COLO829 (cell line): ENCODE results near the gene PTCHD1.
A peak's percentile ranks its signal among the peaks of the same experiment; 100 is the strongest.

Source experiments
- DNase-seq: peaks from one replicate; pipeline ENCODE4 v3.0.0; 2012; ENCODE audit warnings: low spot score

PTCHD1 gene

DNA sequence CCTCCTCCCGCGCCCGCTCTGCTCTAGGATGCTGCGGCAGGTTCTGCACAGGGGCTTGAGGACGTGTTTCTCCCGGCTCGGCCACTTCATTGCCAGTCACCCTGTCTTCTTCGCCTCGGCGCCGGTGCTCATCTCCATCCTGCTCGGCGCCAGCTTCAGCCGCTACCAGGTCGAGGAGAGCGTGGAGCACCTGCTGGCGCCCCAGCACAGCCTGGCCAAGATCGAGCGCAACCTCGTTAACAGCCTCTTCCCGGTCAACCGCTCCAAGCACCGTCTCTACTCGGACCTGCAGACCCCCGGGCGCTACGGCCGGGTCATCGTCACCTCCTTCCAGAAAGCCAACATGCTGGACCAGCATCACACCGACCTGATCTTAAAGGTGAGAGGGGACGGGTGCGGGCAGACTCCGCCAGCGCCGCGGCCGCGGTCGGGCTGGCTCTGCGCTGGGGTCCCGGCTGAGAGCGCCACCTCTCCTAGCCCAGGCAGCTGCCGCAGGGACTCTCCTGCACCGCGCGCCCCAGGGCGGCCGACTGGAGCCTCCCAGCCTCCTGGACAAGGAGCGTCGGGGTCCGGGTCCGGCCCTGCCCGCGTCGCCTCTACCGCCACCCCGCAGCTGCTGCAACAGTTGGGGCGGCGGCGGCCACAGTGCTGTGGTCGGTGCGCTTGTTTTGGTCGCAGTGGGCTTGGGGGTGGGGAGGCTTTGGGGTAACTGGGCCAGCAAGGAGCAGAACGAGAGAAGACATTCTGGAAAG is at the start of gene PTCHD1:
Gene PTCHD1, plus strand, starts transcription at position 2 of the 752 bp plus-strand sequence. Its CDS starts 27 bp downstream, at position 29.
- no peak for DNase-seq

- DNase-seq: no peak
Observed at GRCh38 chrX:23286731-23287130, 47.9 kb upstream of the PTCHD1 start.

DNA sequence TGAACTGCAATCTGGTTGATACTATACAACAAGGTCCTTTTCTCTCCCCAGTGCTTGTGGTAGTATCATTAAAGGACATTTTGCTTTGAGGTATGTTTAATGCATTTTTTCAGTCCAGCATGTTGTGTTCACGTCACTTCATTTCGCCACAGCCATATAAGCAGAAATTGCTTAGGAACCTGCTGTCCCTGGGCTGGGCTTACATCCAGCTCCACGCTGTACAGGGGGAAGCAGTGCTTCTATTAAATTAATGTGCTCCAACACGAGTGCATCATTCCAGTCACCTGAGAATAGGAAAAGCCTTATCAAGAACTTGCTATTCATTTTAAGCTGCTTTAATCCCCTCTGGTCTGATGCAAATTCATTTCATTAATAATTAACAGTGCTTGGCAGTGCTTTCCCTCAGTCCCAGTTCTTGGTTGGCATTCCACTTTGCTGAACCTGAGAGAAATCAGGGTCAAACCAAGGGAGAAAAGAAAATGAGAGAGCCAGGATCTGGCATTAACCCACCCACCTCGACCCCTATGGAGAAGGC is 47.4 kb upstream of the PTCHD1 start:
- DNase-seq: no peak

DNA sequence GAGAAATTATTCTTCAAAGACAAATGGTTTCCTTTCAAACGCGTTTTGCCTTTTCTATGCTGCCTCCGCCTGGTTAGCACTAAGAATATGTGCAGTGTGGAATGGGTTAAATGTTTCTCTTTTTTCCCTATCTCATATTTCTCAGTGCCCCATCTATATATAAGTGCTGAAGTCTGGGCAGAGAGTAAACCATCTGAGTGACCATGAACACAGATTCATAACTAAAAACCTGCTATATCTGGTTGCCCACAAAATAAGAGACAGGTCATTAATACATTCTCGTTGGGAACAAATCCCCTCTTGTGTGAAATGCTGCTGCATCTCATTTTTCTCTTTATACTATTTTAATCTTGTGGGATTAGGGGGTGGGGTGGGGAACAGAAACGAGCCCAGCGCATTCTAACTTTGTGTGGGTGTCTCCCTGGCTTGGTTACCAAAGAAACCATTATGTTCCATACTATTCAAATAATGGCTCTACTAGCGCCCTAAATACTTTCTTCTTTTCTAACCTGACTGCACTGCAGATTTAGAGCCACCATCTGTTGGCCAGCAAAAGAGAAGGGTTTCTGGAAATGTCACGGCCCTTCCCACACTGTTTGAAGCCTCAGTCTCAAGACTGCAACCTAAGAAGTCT is 42.2 kb upstream of the PTCHD1 start:
- peak; percentile 6 for DNase-seq

- DNase-seq: no peak
Observed at GRCh38 chrX:23292988-23293651, 41.5 kb upstream of the PTCHD1 start.

DNA sequence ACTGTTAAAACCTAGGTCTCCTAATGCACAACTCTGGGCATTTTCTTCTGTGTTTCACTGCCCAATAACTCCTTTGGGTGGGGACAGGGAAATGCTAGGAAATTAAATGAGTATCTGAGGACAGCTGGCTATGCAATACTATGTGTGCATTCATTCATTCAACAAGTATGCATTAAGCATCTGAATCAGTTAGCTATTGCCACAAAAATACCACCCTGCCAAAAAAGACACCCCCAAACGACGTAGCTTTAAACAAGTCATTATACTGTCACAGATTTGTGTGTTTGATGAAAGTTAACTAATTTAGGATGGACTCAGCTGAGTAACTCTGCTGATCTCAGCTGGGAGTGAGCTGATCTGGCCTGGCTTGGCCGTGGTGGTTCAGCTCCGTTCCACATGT is 29.8 kb upstream of the PTCHD1 start:
- DNase-seq: no peak

DNA sequence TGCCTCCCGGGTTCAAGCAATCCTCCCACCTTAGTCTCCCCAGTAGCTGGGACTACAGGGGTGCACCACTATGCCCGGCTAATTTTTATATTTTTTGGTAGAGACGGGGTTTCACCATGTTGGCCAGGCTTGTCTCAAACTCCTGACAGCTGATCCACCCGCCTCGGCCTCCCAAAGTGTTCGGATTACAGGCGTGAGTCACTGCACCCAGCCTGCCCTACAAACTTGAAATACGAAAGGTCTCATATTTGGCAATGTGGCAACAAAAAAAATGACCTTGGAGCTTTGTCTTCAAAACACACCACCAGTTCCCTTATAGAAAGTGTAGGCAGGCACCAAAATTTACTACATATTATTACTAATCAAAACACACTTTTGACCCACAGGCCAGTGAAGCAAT is 22.9 kb upstream of the PTCHD1 start:
- no peak for DNase-seq

GRCh38 chrX:23312136-23312535 is 22.5 kb upstream of the PTCHD1 start:
- no peak for DNase-seq

DNA sequence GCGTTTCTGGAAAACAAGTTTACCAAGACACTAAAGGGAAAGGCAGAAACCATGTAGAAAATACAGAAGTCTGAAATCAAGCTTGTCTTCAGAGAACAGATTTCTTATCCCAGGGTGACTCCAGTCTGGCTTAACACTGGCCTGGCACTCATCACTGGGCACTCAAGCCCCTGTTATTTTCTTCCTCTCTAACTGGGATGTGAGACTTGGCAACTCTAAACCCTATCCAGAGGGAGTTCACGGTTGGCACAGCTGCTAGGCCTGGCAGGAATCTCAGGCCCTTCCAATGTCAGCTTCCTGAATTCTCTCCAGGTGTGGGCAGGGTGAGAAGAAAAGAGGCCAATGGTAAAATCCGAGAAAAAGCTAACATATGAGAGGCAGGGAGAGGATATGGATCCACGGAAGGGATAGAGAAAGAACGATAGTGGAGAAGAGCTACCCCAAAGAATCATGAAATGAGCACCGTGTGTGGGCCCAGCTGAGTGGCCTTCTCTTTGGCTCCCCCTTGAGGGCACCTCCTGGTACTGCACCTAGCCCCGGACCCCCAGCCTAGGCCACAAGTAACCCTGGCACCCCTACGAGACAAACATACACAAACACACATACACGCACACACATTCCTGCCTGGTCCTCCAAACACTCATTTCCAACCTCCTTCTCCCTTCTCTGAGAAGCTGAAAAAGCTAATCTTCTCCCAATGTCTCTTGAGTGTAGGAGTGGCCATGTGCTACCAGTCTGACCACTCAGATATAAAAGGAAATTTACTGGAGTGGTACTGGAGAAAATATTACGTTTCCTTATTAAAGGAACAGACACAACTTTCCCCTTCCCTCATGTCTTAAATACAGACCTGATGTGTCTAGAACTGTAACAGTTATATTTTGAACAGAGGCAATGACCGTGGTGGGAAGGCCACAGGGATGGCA is 16.6 kb upstream of the PTCHD1 start:
- DNase-seq: peak; percentile 25

GRCh38 chrX:23327104-23327503 is 7.5 kb upstream of the PTCHD1 start:
- DNase-seq: no peak

- no peak for DNase-seq
Observed at GRCh38 chrX:23331701-23332100, 2.9 kb upstream of the PTCHD1 start.

GRCh38 chrX:23332101-23332887 is 2.4 kb upstream of the PTCHD1 start:
- no peak for DNase-seq

GRCh38 chrX:23332888-23333821 is 1.5 kb upstream of the PTCHD1 start:
- DNase-seq: no peak

DNA sequence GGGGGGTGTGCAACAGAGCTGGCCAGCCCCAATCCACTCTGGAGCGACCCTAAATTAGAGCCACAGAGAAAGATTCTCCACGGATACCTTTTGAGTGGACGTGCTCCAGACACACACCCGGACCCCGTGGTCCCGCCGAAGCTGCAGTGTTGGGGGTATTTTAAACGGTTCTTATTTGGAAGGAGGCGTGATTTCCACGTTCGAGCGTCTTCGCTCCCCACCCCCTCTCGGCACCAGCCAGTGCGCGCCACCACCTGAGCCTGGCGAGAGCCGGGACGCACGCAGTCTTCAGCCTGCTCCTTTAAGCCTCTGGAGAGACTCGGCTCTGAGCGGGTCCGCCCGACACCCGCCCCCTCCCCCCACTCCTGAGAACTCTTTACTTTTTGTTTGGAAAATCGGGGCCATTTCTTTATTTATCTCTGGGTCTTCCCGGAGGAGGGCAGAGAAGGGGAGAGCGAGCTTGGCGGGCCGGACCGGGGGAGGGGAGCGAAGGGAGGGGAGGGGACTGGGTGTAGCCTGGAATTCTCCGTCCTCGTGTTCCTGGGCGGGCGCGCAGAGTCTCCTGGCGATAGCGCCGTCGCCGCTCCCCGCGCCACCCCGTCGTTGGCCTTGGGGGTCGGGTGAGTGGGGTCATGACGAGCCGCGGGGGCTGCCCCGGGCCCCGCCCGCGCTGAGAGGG is 668 bp upstream of the PTCHD1 start:
- no peak for DNase-seq

DNA sequence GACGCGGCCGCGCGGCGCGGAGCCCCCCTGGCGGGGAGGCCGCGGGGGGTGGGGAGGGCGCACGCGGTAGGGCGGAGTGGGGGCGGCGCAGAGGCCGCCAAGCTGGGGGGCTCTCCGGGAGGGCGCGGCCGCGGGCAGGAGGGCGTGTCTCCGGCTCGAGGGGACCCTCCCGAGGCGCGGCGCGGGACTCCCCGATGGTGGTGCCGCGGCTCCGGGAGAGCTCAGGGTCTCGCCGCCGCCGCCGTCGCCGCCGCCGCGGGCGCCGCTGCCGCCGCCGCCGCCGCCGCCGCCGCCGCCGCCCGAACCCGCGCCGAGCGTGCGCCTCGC is 165 bp upstream of the PTCHD1 start:
- DNase-seq: no peak

GRCh38 chrX:23338334-23338733 is 3.7 kb downstream of the PTCHD1 start:
- no peak for DNase-seq

- DNase-seq: peak; percentile 41
Observed at GRCh38 chrX:23341452-23341851, 6.8 kb downstream of the PTCHD1 start.

GRCh38 chrX:23344238-23344903 is 9.7 kb downstream of the PTCHD1 start:
- DNase-seq: no peak

DNA sequence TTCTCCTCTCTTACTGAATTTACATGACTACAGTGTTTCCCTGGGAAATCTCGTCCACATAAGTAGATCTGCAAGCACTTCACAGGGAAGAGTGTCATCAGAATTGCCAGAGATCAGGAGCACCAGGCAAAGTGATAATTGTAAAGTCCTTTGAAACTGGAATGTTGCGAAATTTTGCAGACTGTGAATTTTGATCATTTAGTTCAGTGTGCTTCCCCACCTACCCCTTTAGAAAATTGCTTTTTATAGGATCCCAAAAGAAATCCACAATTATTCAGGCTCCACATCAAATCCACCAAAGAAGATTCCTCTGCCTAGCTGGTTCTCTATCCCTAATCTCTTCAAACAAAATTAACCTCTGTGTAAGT is 10.2 kb downstream of the PTCHD1 start:
- DNase-seq: no peak
